Breast epithelium (tissue), 4 donors: ENCODE data around the gene LEKR1. TPM values are rescaled to one million over a fixed set of nuclear protein-coding genes. Genes with fewer than 3 reads are reported as not detected.

Experiments used
- DNase-seq, 2 donors: peaks; one replicate each; pipeline ENCODE4 v3.0.0-alpha.2; 2019; ENCODE audit warnings: low spot score in 2 of 2
- H3K27ac ChIP-seq, 2 donors: fragments of 200-600 bp; sonication (generic) in 1 of 2; one replicate each; pipeline ENCODE4 v1.5.1; 2016 to 2019; ENCODE audit warnings: mild to moderate bottlenecking in 1 of 2
- H3K27me3 ChIP-seq, 2 donors: fragments of 200-600 bp; sonication (generic) in 1 of 2; one replicate each; pipeline versions ENCODE4 v1.5.1 to v1.6.0; 2017 to 2019; ENCODE audit warnings: control low read depth in 1 of 2, mild to moderate bottlenecking in 1 of 2
- H3K36me3 ChIP-seq: fragments of 200-600 bp; one replicate; pipeline ENCODE4 v1.5.1; 2019
- H3K4me1 ChIP-seq, 2 donors: fragments of 200-600 bp; sonication (generic); one replicate each; pipeline ENCODE4 v1.5.1; 2016 to 2019; ENCODE audit warnings: control low read depth in 1 of 2
- H3K4me3 ChIP-seq, 3 donors: fragments of 200-600 bp; sonication (generic); 1 replicate in 2 of 3; 2 replicates in 1 of 3; pipeline ENCODE4 v1.5.1; 2016 to 2019; ENCODE audit warnings: mild to moderate bottlenecking in 3 of 3, moderate library complexity in 2 of 3
- H3K9me3 ChIP-seq, 2 donors: fragments of 200-600 bp; sonication (generic) in 1 of 2; one replicate each; pipeline ENCODE4 v1.5.1; 2016 to 2019; ENCODE audit warnings: control low read depth in 1 of 2
- POLR2A ChIP-seq: fragments of 450-650 bp; IDR thresholded peaks from one replicate; pipeline ENCODE4 v1.6.1; 2016; ENCODE audit warnings: antibody characterized with exemption, mild to moderate bottlenecking, moderate library complexity
- POLR2AphosphoS5 ChIP-seq, 3 donors: sonication (generic); formaldehyde crosslinking; IDR thresholded peaks; one replicate each; pipeline ENCODE4 v1.6.1; 2017; ENCODE audit warnings: antibody characterized with exemption in 3 of 3
- intact Hi-C: fragments of 100-400 bp; cut with DNase I; formaldehyde crosslinking; loops from one replicate; pipeline ENCODE4 v1.15.1; 2023; ENCODE audit warnings: low total_unique reads
- total RNA-seq, 3 donors: library from RNA; depleted of rRNA; stranded (reverse); fragments of >200 nt; gene quantifications; one replicate each; pipeline ENCODE4 v1.1.0, GENCODE V29; 2016
- TF ChIP-seq, protein P1 (sequence below), 3 donors: fragments of 450-650 bp; IDR thresholded peaks; one replicate each; pipeline ENCODE4 v1.5.1; 2016 to 2017; ENCODE audit warnings: antibody characterized with exemption in 3 of 3, mild to moderate bottlenecking in 3 of 3, moderate library complexity in 3 of 3

LEKR1 gene
- total RNA-seq, 3 donors from 2014 or later, result 1.6 to 8.0 (median 2.3) TPM

DNA sequence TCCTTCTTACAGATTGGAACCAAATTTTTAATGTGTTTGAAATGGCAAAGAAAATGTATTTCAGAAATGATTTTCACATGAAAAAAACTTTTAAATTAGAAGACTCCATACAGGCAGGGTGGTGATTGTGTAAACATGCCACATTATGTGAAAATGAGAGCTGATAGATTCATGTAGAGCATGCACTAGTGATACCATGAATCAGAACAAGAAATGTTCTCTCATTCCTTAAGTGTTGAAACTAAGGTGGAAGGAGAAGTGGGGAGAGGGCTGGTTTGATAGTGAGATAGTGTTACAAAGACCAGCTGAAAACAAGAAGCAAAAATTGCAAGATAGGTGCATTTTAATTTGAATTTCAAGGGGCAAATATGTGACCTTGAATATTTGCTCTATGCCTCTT lies 233.5 kb downstream of the LEKR1 start:
- intact Hi-C loops, result no loop called here
- no peak for DNase-seq
- Histone ChIP-seq H3K9me3 (no peaks in the 10 kb centered on the region), H3K4me1 (no peaks in the 10 kb centered on the region), H3K27me3 (no peaks in the 10 kb centered on the region), H3K4me3 (no peak overlapping the region), H3K36me3 (no peaks in the 10 kb centered on the region), H3K27ac (no peak overlapping the region)
- TF ChIP-seq POLR2A, result no peak
- TF ChIP-seq POLR2AphosphoS5 (IDR thresholded peaks at IDR 0.05), result no peak
- TF ChIP-seq, protein P1, sequence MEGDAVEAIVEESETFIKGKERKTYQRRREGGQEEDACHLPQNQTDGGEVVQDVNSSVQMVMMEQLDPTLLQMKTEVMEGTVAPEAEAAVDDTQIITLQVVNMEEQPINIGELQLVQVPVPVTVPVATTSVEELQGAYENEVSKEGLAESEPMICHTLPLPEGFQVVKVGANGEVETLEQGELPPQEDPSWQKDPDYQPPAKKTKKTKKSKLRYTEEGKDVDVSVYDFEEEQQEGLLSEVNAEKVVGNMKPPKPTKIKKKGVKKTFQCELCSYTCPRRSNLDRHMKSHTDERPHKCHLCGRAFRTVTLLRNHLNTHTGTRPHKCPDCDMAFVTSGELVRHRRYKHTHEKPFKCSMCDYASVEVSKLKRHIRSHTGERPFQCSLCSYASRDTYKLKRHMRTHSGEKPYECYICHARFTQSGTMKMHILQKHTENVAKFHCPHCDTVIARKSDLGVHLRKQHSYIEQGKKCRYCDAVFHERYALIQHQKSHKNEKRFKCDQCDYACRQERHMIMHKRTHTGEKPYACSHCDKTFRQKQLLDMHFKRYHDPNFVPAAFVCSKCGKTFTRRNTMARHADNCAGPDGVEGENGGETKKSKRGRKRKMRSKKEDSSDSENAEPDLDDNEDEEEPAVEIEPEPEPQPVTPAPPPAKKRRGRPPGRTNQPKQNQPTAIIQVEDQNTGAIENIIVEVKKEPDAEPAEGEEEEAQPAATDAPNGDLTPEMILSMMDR (IDR thresholded peaks at IDR 0.05), result no peak

DNA sequence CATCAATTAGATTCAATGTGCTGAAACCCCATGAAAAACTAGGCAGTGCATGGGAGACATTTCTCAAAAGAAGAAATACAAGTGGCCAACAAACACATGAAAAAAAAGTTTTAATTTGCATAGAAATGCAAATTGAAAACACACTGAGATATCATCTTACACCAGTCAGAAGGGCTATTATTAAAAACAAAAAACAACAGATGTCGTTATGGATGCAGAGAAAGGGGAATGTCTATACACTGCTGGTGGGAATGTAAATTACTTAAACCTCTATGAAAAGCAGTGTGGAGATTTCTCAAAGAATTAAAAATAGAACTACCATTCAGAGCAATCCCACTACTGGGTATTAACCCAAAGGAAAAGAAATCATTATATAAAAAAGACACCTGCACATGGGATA lies 235.1 kb downstream of the LEKR1 start:
- no peak for DNase-seq
- TF ChIP-seq POLR2AphosphoS5 (IDR thresholded peaks at IDR 0.05) (no peak), POLR2A (no peak)
- TF ChIP-seq, protein P1 (IDR thresholded peaks at IDR 0.05), result no peak
- intact Hi-C loops, result no loop called here
- Histone ChIP-seq H3K27ac (no peak overlapping the region), H3K36me3 (no peaks in the 10 kb centered on the region), H3K27me3 (no peaks in the 10 kb centered on the region), H3K4me3 (no peak overlapping the region), H3K4me1 (no peaks in the 10 kb centered on the region), H3K9me3 (no peaks in the 10 kb centered on the region)

DNA sequence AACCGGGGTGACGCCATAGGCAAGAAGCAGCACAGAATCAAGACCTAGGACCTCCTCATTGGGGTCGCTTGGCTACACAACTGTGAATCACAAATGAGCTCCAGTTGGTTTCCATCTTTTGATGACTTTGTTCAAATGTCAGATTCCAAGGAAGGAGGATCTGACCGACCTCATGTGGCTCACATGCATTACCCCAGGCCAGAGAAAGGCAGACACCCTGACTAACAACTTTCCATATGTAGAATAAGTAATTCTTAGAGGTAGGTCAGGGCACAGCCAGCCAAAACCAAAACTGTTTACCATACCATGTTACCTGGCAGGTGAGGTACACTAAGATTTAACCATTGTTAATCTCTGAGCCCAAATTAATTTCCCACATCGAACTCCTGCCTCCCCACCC lies 237.3 kb downstream of the LEKR1 start:
- H3K27me3 ChIP-seq, result no peaks in the 10 kb centered on the region
- no peaks in the 10 kb centered on the region for H3K9me3 ChIP-seq
- no peak for TF ChIP-seq POLR2A
- TF ChIP-seq, protein P1 (IDR thresholded peaks at IDR 0.05), result no peak
- TF ChIP-seq POLR2AphosphoS5 (IDR thresholded peaks at IDR 0.05), result no peak
- intact Hi-C loops, result no loop called here
- no peaks in the 10 kb centered on the region for H3K36me3 ChIP-seq
- DNase-seq, result no peak
- H3K27ac ChIP-seq, result no peak overlapping the region
- no peak overlapping the region for H3K4me3 ChIP-seq
- no peaks in the 10 kb centered on the region for H3K4me1 ChIP-seq

DNA sequence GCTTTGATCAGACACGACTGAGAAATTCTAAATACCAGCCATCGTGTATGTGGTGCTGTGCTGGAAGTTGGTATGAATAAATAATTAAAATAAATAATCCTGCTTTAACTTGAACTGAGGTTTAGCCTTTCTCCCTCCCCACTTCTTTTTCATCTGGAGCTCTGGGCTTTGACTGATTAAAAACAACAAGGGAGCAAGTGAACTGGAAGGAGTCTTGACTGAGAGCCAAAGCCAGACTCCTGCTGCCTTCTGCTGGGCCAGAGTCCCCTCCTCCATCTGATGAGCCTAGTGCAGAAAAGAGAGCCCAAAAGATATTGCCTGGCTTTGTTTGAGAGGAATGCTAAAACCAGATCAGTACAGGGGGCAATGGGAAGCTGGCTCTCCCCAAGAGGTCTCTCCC lies 237.8 kb downstream of the LEKR1 start:
- TF ChIP-seq POLR2AphosphoS5 (IDR thresholded peaks at IDR 0.05) (no peak), POLR2A (no peak)
- TF ChIP-seq, protein P1 (IDR thresholded peaks at IDR 0.05), result no peak
- no peak for DNase-seq

DNA sequence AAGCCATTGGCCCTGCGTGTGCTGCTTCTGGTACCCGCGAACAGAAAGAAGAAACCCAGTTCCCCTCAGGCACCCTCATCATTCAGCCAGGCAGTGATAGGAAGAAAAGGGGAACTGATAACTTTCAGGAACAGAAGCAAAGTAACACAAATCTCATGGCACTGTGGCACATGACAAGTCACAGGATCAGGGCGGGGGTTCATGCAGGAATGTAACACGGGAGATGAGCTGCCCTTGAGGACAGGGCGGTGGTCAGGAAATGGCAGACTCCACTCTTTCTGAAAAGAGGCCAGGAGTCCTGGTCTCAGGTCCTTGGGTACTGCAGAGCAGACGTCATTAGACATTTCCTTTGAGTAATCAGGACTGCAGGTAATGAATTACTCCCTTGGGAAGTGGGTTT lies 238.2 kb downstream of the LEKR1 start:
- Histone ChIP-seq H3K9me3 (no peaks in the 10 kb centered on the region), H3K4me3 (no peak overlapping the region), H3K27ac (no peak overlapping the region), H3K27me3 (no peaks in the 10 kb centered on the region), H3K36me3 (no peaks in the 10 kb centered on the region), H3K4me1 (no peaks in the 10 kb centered on the region)
- intact Hi-C loops, result no loop called here
- DNase-seq, result no peak
- TF ChIP-seq, protein P1 (IDR thresholded peaks at IDR 0.05), result no peak
- TF ChIP-seq POLR2A (no peak), POLR2AphosphoS5 (IDR thresholded peaks at IDR 0.05) (no peak)

More for the DNA sequence above, 237.8 kb downstream of the LEKR1 start:
- Histone ChIP-seq H3K27me3 (no peaks in the 10 kb centered on the region), H3K36me3 (no peaks in the 10 kb centered on the region), H3K4me1 (no peaks in the 10 kb centered on the region), H3K27ac (no peak overlapping the region), H3K9me3 (no peaks in the 10 kb centered on the region), H3K4me3 (no peak overlapping the region)
- intact Hi-C loops, result no loop called here
